ENCODE measurements around the gene NUDT16L1. TPM values are rescaled to one million over a fixed set of nuclear protein-coding genes. Genes with fewer than 3 reads are reported as not detected.

The NUDT16L1 gene
- total and polyA plus RNA-seq, 2 of the 4 experiments (the other 2 are of a cell fraction): 22.9 to 44.3 TPM

- dilution Hi-C loops (cut with HindIII; ENCODE audit: low sequenced_read_pairs, unreplicated experiment): no loop called here
- no peak overlapping the region for H3K9ac ChIP-seq (ENCODE audit: low read depth, low read length)
- H3K9me1 ChIP-seq (ENCODE audit: insufficient read depth, low read length): no peaks in the 10 kb centered on the region
- H2AK5ac ChIP-seq (ENCODE audit: low read depth, low read length): no peak overlapping the region
- no peak overlapping the region for H2AK9ac ChIP-seq (replicated peaks; ENCODE audit: low read depth, low read length, poor library complexity)
- in situ Hi-C loops (cut with MboI; ENCODE audit: low sequenced_read_pairs): no loop called here
- no TSS peak for BruUV-seq (replicated peaks)
- no peak overlapping the region for H3K4ac ChIP-seq (ENCODE audit: low read depth, low read length)
- H4K20me1 ChIP-seq (ENCODE audit: insufficient read depth, low read length): no peaks in the 10 kb centered on the region
- no peak overlapping the region for H2BK15ac ChIP-seq (ENCODE audit: low read depth, low read length)
- no peak overlapping the region for H3K14ac ChIP-seq (replicated peaks; ENCODE audit: low read depth, low read length)
- H3K79me1 ChIP-seq (ENCODE audit: low read depth in 1 of 2, low read length in 2 of 2): 0 out of 4 replicates have a peak, but pooled peaks cover 0 to under 1% of the 10 kb centered on the region in 2 experiments
- 92% methylated on average over 8 of the region's 13 CpGs; no CpG with 5 or more reads in 1 of the 2 experiments for WGBS, 2 experiments (ENCODE audit: extremely low coverage in 2 of 2, insufficient read length in 1 of 2)
- H3K36me3 ChIP-seq (ENCODE audit: control insufficient read depth, insufficient read depth, low read length): no peaks in the 10 kb centered on the region; the same call in 1 of the 2 replicates
- H3K9me3 ChIP-seq (ENCODE audit: control insufficient read depth, insufficient read depth, low read length): no peaks in the 10 kb centered on the region
- ChIA-PET POLR2A (ENCODE audit: unreplicated experiment) (no interaction called here), CTCF (no interaction called here)
- intact Hi-C loops (cut with micrococcal nuclease): no loop called here
- no peak overlapping the region for H2BK20ac ChIP-seq (ENCODE audit: low read depth, low read length)
- H4K8ac ChIP-seq (ENCODE audit: low read depth in 2 of 2, low read length in 2 of 2): no peak overlapping the region
- no peak overlapping the region for H2BK120ac ChIP-seq (ENCODE audit: low read depth, low read length)
- no peak overlapping the region for H4K91ac ChIP-seq (ENCODE audit: insufficient read depth, low read depth, low read length)
- H3K4me2 ChIP-seq (ENCODE audit: low read depth, low read length): no peak overlapping the region
- DNase-seq: no peak
- H3K4me3 ChIP-seq (ENCODE audit: insufficient read depth, low read depth, low read length): no peak overlapping the region
- no peak for ATAC-seq (ENCODE audit: low read depth)
- H3K27ac ChIP-seq (ENCODE audit: insufficient read depth, low read length): no peak overlapping the region
- H2BK5ac ChIP-seq (ENCODE audit: low read depth, low read length, poor library complexity, severe bottlenecking): no peak overlapping the region
- H2AFZ ChIP-seq (replicated peaks; ENCODE audit: low read length, poor library complexity): no peak overlapping the region
- H3K18ac ChIP-seq (ENCODE audit: low read depth, low read length): no peak overlapping the region
- TF ChIP-seq MXI1 (IDR thresholded peaks at IDR 0.05; ENCODE audit: borderline replicate concordance, low read depth, low read length) (no peak), USF2 (IDR thresholded peaks at IDR 0.05; ENCODE audit: low read depth, low read length) (no peak), ELK1 (IDR thresholded peaks at IDR 0.05; ENCODE audit: borderline replicate concordance, low read depth, low read length) (no peak), BHLHE40 (IDR thresholded peaks at IDR 0.05; ENCODE audit: low read depth, low read length) (no peak), CHD1 (IDR thresholded peaks at IDR 0.05; ENCODE audit: low read depth, low read length) (no peak), CEBPB (IDR thresholded peaks at IDR 0.05; ENCODE audit: low read depth, low read length) (no peak), NFE2L2 (IDR thresholded peaks at IDR 0.05; ENCODE audit: low read depth, low read length) (no peak), MAZ (IDR thresholded peaks at IDR 0.05; ENCODE audit: borderline replicate concordance, low read depth, low read length) (no peak), RAD21 (IDR thresholded peaks at IDR 0.05; ENCODE audit: low read length) (no peak), FOS (IDR thresholded peaks at IDR 0.05; ENCODE audit: low read depth, low read length) (no peak), RFX5 (IDR thresholded peaks at IDR 0.05; ENCODE audit: low read depth, low read length) (no peak), POLR2A (IDR thresholded peaks at IDR 0.05; ENCODE audit: low read depth, low read length) (no peak), SMC3 (IDR thresholded peaks at IDR 0.05; ENCODE audit: low read depth, low read length) (no peak)
- TF ChIP-seq, protein P1, sequence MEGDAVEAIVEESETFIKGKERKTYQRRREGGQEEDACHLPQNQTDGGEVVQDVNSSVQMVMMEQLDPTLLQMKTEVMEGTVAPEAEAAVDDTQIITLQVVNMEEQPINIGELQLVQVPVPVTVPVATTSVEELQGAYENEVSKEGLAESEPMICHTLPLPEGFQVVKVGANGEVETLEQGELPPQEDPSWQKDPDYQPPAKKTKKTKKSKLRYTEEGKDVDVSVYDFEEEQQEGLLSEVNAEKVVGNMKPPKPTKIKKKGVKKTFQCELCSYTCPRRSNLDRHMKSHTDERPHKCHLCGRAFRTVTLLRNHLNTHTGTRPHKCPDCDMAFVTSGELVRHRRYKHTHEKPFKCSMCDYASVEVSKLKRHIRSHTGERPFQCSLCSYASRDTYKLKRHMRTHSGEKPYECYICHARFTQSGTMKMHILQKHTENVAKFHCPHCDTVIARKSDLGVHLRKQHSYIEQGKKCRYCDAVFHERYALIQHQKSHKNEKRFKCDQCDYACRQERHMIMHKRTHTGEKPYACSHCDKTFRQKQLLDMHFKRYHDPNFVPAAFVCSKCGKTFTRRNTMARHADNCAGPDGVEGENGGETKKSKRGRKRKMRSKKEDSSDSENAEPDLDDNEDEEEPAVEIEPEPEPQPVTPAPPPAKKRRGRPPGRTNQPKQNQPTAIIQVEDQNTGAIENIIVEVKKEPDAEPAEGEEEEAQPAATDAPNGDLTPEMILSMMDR (conservative IDR thresholded peaks at IDR 0.05; ENCODE audit: low read depth, low read length): no peak
- H3K23ac ChIP-seq (ENCODE audit: low read depth, low read length): no peak overlapping the region
- H3K56ac ChIP-seq (ENCODE audit: extremely low read depth, insufficient read depth, low read length): no peak overlapping the region
- H3K4me1 ChIP-seq (ENCODE audit: control insufficient read depth, insufficient read depth, low read length): no peaks in the 10 kb centered on the region
- H3K27me3 ChIP-seq (ENCODE audit: control insufficient read depth, insufficient read depth, low read length): no peaks in the 10 kb centered on the region
- H4K5ac ChIP-seq (ENCODE audit: low read depth, low read length): no peak overlapping the region
These were observed 51.4 kb downstream of the NUDT16L1 start for GRCh38 chr16:4744555-4745273.
